DMS53 treated with DMSO at 0.1 percent for 48 hours (cell line): ENCODE data around the gene DYDC2.

Experiments used
- DNase-seq: peaks from one replicate; lab custom pipeline; 2025; ENCODE audit not compliant: unreplicated experiment; lab: John Stamatoyannopoulos, UW

The DYDC2 gene

DNA sequence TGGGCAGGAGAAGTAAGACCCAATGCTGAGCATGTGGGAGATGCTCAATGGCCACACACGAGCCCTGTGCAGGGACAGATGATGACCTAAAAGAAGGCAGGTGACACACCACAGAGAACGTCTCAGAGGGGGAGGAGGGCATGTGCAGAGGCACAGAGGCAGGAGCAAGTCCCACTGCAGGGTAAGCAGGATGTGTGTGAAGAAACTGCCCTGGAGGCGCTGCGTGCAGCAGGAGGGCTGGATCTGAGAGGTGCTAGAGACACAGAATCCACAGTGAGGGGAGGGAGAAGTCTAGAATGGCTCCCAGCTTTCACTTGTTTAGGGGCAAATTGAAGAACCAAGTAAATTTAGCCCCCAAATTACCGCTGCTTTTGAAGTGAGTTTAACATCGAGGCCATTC, 14.9 kb downstream of the DYDC2 start:
- no peak for DNase-seq

- no peak for DNase-seq
These were observed 16.1 kb downstream of the DYDC2 start for GRCh38 chr10:80372675-80373074.

GRCh38 chr10:80373502-80373901, 16.9 kb downstream of the DYDC2 start:
- no peak for DNase-seq

GRCh38 chr10:80379701-80380100, 23.1 kb downstream of the DYDC2 start:
- no peak for DNase-seq

- no peak for DNase-seq
These were observed 23.6 kb downstream of the DYDC2 start for GRCh38 chr10:80380185-80380584.

GRCh38 chr10:80382989-80383388, 26.4 kb downstream of the DYDC2 start:
- peak; percentile 44 for DNase-seq

DNA sequence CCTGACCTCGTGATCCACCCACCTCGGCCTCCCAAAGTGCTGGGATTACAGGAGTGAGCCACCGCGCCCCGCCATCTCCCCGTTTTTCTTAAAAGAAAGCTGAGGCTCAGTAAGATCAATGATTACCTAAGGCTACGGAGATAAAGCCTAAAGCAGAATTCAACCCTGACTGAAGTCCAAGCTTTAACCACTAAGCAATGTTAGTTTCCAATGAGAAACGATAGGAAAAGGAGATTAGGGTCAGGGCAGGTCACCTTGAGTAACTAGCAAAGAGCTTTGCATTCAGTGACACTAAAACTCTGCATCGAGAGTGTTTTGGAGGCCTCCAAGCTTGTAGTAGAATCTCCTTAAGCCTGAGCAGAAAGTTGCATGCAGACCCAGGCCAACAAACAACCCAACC, 34.2 kb downstream of the DYDC2 start:
- DNase-seq: no peak

- no peak for DNase-seq
These were observed 35.7 kb downstream of the DYDC2 start for GRCh38 chr10:80392250-80392649.

DNA sequence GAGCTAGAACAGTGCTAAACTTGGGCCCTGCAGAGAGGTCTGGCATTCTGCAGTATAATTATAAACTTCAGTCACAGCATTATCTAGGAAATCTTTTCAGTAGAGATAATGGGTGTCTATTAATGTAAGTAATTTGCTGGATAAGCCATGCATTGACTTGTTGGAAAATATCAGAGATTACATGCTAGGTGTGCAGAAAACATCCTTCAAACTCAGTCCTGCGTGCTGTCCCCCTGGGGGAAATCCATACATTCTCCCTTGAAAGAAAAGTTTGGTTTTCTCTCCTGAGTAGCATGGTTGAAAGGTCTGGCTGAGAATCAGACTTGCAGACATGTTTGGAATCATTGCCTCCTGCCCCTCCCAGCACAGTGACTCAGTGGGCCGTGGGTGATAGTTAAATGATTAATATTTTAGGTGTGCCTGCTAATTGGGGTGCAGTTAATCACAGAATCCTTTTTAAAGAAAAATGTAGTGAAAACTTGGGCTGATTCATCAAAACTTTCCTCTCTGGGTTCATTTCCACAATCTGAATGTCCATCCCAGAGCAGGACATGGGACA, 37.9 kb downstream of the DYDC2 start:
- DNase-seq: no peak

GRCh38 chr10:80397014-80397413, 40.4 kb downstream of the DYDC2 start:
- DNase-seq: no peak

GRCh38 chr10:80400136-80400804, 43.7 kb downstream of the DYDC2 start:
- DNase-seq: no peak

DNA sequence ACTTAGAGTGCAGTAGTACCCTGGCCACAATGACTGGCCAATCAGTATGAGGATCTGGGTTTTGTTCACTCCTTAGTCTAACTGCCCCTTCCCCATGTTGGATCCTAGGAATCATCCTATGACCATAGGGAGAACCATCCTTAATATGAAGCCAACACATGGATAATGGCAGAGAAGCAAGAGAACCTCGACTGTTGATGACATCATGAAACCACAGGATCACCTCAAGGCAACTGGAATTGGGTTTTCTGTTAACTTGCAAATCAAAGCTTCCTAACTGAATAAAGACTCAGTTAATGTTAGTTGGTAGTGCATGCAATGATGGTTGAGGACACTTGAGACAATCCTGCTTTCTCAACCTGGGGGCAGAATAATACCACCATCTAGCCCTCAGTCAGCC, 48.5 kb downstream of the DYDC2 start:
- DNase-seq: no peak

- DNase-seq: no peak
These were observed 49.0 kb downstream of the DYDC2 start for GRCh38 chr10:80405626-80406025.

DNA sequence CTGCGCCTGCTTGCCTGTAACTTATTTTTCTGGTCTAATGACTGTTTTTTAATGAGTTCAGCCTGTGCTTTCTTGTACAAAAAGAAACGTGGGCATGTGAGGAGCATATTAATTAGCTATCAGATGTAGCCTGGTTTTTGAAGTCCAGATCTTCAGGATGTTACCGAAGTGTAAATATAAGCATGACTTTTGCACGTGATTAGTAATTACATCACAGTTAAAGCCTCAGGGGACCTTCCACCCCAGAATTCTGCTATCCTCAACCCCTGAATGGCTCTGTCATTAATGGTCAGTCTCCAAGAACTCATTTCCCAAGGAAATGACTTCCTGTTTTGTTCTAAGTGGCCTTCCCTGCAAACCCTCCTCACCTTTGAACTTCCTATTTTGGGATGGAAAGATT, 49.6 kb downstream of the DYDC2 start:
- DNase-seq: no peak

DNA sequence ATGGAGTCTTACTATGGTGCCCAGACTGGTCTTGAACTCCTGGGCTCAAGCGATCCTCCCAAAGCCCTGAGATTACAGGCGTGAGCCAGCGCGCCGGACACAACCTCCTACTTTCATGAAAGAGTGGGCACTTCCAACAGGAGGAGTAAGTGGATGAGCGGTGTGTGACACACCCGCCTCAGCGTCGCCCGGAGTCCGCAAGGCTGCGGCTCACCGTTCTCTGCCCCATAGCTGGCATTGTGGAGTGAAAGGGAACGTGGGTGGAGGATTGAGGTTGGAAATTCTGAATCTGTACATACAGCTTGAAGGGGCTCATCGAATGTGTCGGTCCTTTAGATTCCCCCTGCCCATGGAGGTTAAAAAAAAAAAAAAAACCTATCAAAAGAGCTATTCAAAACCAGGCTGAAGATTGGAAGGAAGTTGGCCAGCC, 51.2 kb downstream of the DYDC2 start:
- DNase-seq: peak; percentile 67

- DNase-seq: peak; percentile 44
These were observed 51.9 kb downstream of the DYDC2 start, which contains the start of gene PRXL2A for GRCh38 chr10:80408242-80409101. PRXL2A (plus strand) TSS chr10:80408551; CDS start chr10:80420468, 11,917 bp downstream.

DNA sequence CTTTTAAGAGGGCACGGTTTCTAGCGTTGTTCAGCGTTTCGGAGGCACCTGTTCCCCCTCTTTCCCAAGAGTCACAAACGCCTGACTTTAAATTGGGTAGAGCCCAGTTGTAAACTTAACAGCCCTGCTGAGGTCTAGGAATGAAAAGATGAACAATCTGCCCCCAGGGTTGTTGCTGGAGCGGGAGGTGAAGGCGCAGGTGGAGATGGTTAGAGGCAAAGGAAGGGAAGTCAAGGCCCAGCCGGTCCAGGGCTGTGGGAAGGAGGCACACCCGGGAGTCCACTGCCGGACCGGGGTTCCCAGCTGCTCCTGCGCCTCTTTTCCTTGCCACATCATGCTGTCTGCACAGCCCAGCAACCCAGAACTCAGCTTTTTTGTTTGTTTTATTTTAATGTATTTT, 52.5 kb downstream of the DYDC2 start:
- no peak for DNase-seq

GRCh38 chr10:80410122-80410521, 53.5 kb downstream of the DYDC2 start:
- DNase-seq: no peak

GRCh38 chr10:80410578-80411145, 54.1 kb downstream of the DYDC2 start:
- DNase-seq: no peak

DNA sequence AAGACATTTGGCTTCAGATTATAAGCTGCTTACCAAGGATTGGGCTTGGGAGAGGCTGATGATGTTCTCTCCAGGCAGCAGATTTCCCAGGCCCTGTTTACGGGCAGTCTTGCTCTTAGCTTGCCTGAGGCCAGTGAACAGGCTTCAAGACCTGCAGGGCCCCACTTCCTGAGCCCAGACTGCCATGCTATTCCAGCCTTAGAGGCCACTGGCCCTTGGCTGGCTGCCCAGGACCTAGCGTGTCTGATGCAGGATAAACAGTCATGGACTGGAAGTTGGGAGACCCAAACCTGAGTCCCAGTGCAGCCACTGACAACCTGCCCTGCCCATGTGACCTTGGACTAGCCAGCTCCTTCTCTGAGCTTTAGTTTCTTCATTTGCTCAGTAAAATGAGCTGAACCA, 54.7 kb downstream of the DYDC2 start:
- DNase-seq: peak; percentile 12

DNA sequence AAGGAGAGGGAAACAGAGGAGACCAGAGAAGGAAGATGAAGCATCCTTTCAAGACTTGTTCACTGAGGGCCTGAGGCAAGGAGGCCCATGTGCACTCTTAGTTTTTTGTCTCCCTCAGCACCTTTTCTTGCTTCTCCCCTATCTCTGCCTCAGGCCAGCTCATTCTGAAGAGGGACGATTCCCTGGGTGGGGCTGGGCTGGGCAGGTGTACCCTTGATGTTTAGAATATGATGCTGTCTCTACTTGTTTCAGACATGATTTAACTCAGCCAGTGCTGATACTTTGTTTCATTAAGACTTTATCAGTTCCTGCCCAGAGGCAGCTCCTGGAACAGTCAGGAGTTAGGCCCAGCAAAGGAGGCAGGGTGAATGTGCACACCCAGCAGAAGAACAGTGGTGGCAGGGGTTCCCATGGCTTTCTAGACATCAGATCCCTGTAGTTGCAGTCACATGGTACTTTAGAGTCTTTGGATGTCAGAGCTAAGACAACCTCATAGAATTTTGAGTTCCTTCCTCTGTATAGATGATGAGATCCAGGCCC, 55.2 kb downstream of the DYDC2 start:
- DNase-seq: no peak
